ENCODE results near the gene TM6SF1.
"Not testable (repeated sequence)": the region's sequence is repeated elsewhere in the genome, so short reads cannot be mapped to it uniquely, and the experiment has no call there.

The TM6SF1 gene

DNA sequence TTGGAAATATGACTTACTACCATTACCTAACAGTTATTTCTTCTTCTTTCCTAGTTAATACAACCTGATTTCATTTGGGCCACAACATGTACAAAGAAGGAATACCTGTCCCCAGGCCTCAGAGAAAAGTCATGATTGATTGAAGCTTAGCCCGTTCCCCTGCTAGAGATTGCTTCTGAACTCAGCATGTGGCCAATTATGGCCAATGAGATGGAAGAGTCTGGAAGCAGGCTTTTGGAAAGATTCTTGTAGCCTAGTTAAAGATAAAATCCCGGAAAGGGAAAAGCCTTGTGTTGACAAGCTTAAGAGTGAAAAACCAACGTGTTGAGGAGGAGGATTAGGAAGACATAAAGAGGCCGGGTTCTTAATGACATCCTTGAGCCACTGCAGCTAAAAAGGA is 17.0 kb upstream of the TM6SF1 start:
- DNase-seq = no peak

DNA sequence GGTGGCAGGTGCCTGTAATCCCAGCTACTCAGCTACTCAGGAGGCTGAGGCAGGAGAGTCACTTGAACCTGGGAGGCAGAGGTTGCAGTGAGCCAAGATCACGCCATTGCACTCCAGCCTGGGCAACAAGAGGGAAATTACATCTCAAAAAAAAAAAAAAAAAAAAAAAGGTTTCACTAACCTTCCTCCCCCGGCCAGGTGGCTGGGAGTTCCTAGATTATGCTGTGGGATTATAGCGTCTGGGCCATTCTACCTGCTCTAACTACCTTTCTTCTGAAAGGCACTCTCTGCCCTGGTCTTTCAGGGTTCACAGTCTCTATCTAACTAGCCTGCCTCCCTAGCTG is 15.5 kb upstream of the TM6SF1 start:
- not testable (repeated sequence) for DNase-seq

DNA sequence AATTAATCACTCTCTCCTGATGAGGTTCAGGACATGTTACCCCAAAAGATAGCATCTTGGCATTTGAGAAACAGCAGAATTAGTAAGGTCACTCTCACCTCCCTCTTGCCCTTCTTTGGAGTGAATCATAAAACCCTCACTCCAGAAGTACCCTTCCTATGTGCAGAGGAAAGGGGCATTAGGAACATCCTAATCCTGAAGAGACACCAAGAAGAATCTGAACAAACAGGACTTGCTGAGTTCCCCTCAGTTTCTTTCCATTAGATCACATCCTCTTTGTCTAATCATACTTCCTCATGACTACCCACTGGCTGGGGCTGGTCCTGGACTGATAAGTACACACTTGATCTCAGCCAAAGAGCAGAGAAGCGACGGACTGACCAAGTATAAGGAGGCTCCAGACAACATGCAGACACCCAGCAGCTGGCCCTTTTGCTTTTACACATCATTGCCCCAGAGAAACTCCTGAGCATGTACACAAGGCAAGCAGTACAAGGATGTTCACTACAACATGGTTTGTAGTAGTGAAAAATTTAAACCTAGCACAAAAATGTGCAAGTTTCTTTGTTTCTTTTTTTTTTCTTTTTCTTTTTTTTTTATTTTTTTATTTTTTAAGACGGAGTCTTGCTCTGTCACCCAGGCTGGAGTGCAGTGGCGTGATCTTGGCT is 15.0 kb upstream of the TM6SF1 start:
- DNase-seq = no peak

GRCh38 chr15:83094583-83094982 is 12.9 kb upstream of the TM6SF1 start:
- DNase-seq = no peak

GRCh38 chr15:83098079-83098478 is 9.4 kb upstream of the TM6SF1 start:
- no peak for DNase-seq

- no peak for DNase-seq
These were observed 8.2 kb upstream of the TM6SF1 start for GRCh38 chr15:83099290-83099689.

GRCh38 chr15:83100097-83100646 is 7.3 kb upstream of the TM6SF1 start:
- DNase-seq = no peak

DNA sequence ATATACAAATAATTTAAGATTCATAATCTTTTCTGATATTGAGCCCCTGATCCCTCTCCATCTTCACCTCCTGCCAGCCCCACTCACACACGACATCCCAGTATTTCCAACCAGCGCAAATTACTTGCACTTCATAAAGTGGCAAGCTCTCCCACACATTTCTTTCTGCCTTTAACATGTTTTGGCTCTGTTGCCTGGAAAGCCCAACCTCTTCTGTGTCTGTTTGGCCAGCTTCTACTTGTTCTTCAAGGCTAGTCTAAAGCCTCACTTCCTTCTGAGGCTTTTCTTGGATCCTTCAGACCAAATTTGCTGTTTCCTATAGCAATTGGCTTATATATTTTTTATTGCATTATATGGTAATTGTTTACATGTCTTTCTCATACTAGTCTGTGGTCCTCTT is 5.1 kb upstream of the TM6SF1 start:
- no peak for DNase-seq

DNA sequence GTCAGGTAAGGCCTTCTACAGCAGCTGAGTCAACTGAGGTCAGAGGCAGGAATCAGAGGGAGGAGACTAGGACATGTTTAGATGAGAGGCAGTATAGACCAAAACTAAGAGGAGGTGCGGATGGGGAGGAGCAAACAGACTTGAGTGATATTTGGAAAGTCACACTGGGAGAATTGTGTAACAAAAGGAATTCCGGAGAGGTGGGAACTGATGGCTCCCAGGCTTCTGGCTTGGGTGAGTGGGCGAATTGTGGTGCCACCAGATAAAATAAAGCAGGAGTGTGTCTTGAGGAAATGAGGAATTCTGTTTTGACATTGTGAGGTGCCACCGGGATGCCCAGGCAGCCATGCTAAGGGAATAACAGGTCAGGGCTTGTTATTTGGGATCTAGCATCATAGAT is 3.3 kb upstream of the TM6SF1 start:
- DNase-seq = no peak

DNA sequence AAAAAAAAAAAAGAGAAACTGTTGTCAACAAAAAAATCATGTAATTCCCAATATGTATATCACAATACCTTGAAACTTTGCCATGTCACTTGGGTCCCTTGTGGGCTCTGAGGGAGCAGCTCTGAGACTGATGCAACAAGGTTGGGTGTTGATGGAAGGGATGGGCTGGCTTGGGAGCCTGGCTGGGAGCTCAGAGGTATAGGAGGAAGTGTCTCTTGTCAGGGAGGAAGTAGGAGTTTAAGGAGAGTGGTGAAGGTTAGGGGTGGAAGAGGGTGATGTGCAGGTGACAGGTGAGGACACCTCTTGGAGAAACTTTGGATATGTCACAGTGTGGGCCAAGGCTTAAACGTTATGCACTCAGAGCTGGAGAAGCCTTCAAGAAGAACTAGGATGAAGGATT is 2.0 kb upstream of the TM6SF1 start:
- DNase-seq = no peak

GRCh38 chr15:83107841-83108181 is 366 bp downstream of the TM6SF1 start:
- no peak for DNase-seq

DNA sequence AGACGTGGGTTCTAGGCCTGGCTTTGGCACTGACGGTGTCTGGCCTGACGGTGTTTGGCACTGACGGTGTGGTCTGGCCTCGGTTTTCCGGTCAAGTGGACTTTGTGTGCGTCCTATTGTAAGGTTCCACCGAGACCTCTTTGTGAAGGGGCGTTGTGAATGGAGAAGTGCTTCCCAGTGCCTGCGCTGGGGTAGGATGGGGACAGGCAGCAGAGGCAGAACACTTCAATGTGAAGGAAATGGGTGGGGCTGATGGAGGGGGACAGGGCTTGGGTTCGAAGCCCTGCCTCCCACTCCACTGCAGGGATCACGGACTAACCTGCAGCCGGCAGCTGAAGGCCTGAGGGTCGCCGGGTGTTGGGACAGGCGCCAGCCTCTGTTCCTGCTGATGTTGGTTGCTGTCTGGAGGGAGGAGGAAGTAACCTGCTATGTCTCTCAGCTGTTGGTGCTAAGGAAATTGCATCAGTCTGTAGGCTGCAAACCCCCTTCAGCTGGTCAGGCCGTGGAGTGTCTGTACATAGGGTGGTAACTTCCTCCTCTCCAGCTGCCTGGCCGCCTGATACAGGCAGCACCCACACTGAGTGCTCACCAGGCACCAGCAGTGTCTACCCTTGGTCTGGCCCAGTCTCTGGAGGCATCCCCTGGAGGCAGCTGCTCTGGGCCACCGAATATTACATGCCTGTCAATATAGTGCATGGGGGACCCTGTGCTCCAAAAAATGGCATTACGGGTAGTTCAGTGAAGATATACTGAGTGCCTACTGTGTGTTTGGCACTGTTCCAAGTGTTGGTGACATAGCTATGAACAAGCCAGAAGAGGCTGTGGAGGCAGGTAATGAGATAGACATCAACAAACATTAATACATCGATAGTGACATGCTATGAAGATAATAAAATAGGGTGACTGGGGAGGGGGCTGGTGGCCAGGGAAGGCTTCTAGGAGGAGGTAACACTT is 1.1 kb downstream of the TM6SF1 start:
- DNase-seq = peak; percentile 67

- no peak for DNase-seq
These were observed 2.1 kb downstream of the TM6SF1 start for GRCh38 chr15:83109532-83109931.

- DNase-seq = no peak
These were observed 2.9 kb downstream of the TM6SF1 start for GRCh38 chr15:83110381-83110780.

DNA sequence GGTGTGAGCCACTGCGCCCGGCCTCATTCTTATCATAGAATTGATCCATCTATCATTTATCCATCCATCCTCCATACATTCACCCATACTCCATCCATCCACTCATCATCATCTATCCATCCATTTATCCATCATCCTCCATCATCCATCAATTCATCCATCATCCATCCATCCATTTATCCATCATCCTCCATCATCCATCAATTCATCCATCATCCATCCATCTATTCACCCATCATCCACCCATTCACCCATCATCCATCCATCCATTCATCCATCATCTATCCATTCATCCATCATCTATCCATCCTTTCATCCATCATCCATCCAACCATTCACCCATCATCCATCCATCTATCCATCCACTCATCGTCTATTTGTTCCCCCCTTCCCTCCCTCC is 3.7 kb downstream of the TM6SF1 start:
- no peak for DNase-seq

- no peak for DNase-seq
These were observed 4.9 kb downstream of the TM6SF1 start for GRCh38 chr15:83112233-83112955.

DNA sequence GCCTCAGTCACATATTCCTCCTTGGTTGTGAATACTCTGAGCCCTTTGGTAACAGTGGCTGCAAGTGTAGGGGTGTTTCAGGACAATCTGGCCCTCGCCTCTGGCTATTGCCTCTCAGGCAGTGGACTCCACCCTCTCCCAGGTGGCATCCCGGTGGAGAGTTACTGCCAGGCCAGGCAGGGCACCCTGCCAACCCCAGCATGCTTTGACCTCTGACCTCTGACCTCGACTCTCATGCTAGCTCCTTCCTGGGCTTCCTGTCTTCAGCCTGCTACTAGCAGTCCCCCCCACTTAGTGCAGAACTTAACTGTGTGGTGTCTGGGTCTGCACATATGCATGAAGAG is 5.5 kb downstream of the TM6SF1 start:
- DNase-seq = no peak

- DNase-seq = no peak
These were observed 6.6 kb downstream of the TM6SF1 start for GRCh38 chr15:83113881-83114674.

DNA sequence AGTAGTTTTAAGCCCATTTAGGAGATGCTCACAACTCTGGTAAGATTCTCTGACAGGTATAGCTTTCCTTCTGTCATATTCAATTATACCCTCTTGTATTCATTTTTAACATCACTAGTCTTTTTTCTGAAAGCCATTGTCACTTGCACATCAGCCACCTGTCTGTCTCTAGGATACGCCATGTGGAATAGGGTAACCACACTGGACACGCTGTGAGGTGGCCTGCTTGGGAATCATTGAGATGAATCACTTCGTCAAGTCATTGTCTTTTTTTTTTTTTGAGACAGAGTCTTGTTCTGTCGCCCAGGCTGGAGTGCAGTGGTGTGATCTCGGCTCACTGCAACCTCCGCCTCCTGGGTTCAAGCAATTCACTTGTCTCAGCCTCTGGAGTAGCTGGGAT is 7.4 kb downstream of the TM6SF1 start:
- DNase-seq = no peak

- no peak for DNase-seq
These were observed 8.0 kb downstream of the TM6SF1 start for GRCh38 chr15:83115410-83115809.

GRCh38 chr15:83115831-83116565 is 8.6 kb downstream of the TM6SF1 start:
- DNase-seq = no peak

- no peak for DNase-seq
These were observed 10.9 kb downstream of the TM6SF1 start for GRCh38 chr15:83118291-83118827.

Measured in activated CD8-positive, alpha-beta memory T cell treated with anti-CD3 and anti-CD28 coated beads for 24 hours (primary cell).